Stimulated activated CD8-positive, alpha-beta memory T cell treated with anti-CD3 and anti-CD28 coated beads, Interleukin-2, amount 100 ng/mL, for 1 hour (primary cell): ENCODE data around the gene KLF15.

Source experiments
- DNase-seq, 2 donors: peaks; one replicate each; pipeline ENCODE4 v3.0.0-alpha.2; 2020; ENCODE audit warnings: low read depth in 2 of 2

KLF15 gene

DNA sequence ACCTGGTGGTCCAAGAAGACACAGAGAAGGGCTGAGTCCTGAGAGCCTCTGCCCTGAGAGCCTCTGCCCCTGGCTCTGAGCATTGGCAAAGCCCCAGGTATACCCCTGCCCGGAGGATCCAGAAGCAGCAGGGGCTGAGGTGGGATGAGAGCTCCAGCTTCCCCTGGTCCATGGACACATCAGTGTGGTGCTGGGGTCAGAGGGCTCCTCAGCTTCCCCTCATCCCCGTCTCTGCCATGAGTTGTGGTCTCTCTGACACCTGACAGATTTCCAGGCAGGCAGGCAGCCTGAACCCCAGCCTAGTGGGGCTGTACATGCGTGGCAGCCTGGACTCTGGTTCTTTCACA is 3.5 kb upstream of the KLF15 start:
- no peak for DNase-seq

DNA sequence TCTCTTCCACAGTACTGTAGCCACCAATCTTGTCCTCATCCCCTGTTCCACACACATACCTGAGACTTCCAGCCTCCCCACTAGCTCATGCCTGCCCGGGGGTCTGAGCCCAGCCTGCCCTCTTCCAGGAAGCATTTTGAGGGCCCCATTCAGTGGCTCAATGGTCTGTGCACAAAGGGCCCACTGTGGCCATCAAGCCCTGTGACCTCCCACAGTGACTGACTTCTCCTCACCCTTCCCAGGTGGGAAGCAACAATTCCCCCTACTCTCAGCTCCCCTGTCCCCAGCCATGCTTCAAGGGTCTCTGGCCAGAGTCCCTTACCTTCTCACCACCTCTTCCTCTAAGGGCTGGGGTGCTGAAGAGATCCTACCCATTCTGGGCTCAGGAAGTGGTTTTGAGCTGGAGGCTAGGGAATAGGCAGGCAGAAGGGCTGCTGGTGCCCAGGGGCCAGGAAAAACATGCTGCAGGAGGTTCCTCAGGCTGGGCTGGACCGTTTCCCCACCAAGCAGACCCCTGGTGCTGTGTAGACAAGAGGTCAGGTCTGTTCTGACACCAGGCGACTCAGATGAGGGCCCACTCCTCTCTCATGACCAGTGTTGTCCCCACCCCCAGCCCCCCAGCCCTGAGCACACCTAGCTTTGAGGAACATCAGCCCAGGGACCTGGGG is 3.0 kb upstream of the KLF15 start:
- DNase-seq = no peak

DNA sequence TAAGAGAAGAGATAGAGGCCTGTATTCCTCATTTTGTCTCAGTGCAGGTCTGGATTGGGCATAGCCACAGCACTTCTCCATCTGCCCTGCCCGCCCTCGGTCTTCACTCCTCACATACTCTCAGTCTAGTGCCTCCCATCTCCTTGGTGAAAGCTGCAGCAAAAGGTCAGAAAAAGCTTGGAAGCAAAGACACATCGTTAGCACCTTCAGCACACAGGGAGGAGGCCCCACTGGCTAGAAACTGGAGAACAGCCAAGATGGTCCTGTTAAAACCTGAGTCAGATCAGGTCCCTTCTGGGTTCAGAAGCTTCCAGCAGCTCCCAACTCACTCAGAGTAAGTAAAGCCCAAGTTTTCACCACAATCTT is 1.6 kb upstream of the KLF15 start:
- no peak for DNase-seq

DNA sequence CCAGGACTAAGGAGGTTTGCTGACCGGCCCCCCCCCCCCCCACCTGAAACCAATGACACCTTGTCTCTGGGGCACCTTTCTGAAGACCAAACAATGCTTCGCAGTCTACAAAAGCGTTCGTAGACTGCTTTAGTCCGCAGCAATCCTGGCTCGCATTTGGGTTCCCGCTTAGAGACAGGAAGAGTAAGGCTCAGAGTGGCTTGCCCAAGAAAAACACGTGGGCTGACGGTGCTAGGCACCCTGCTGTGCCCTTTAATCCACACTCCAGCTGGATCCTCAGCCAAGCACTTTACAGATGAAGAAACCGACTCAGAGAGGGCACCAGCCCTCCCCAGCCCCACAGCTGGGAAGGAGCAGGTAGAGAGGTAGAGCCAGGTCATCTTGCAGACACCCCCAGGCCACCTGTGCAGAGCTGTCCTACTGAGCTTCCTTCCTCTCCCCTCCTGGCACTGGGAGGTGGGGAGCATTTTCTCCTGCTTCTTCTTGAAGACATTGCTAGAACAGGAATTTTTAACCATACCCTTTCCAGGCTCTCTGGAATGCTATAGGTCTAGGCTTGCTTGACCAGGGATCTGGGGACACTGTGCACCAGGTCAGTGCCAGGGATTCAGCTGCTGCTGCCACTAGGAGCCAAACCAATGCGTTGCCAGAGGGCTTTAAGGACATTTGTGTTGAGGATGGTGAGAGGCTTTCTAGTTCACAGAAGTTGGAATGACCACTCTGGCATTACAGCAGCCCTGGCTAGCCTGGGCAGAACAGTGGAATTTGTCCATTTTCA is 1.0 kb upstream of the KLF15 start:
- no peak for DNase-seq

DNA sequence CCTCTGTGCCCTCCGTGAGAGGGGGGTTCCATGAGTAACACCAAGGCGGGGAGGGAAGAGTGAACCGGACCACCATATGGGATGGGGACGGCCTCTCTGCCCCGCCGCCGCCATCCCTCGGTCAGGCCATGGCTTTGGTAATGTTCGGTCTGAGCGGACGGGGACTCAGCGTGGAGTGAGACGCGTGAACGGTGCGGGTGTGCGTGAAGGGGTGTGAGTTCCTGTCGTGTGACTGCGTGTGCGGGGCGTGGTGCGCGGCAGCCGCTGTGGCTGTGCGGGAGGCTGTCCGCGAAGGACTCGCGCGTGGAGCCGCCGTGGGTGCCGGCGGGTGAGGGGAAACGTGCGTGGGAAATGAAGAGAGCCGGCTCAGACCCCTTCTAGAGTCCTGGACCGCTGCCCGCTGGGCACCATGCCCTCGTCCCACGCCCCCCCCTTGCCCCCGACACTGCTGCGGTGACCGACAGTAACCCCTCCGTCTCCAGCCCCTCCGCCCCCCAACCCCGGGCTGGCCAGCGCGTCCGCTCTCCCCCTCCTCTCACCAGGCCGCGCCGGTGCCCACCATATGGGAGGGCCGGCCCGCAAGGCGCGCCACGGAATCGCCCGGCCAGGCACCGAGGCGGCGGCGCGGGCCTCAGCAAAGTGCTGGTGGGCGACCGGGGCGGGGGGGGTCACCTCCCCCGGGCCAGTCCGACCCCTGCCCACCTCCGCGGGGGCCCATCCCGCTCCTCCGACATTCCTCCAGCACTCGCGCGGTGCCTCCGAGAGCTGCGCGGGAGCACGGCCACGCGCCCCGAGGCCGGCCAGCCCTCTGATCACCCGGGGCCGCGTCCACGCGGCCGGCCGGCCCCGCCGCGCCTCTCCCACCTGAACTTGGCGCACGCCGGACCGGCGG is 589 bp downstream of the KLF15 start:
- DNase-seq = no peak

DNA sequence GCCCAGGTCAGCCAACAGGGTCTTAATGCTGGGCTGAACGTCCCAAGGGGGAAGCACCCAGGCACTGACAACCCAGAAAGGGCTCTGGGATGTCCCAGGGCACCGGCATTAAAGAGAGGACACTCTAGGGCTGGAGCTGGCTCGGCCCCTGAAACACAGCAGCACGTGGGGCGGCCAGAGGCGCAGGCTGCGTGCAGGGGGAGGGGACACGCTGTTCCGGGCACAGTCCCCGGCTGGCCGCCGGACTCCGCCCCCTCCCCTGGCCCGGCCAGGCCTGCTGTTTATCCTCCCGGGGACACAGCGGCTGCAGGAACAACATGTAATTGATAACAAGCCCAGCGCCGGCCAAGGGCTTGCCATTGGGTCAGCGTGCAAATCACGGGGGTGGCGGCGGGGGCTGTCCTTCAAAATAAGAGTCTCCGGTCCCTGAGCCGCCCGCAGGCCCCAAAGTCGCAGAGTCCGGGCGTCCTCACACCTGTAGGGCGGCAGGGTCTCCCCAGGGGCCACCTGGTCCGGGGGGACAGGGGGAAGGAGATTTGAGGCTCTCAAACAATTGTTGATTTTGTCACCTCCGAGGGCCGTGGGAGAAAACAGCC is 1.3 kb downstream of the KLF15 start:
- DNase-seq = no peak

DNA sequence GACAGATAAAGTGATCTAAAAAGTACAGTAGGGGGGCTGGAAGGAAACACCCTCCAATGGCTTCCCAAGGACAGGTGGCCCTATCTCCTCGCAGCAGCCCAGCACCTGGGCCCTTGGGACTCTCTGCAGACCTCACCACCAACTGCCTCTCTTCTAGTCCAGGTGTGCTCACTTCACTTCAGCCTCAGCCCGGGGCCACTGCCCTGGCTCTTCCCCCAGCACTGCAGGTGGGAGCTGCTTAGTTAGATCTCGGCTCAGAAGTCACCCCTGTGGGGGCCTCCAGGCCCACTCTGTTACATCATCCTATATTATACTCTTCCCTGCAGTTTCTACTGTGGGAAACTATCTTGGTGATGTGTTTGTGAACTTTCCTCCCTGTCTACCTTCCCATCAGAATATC is 2.0 kb downstream of the KLF15 start:
- DNase-seq = no peak

DNA sequence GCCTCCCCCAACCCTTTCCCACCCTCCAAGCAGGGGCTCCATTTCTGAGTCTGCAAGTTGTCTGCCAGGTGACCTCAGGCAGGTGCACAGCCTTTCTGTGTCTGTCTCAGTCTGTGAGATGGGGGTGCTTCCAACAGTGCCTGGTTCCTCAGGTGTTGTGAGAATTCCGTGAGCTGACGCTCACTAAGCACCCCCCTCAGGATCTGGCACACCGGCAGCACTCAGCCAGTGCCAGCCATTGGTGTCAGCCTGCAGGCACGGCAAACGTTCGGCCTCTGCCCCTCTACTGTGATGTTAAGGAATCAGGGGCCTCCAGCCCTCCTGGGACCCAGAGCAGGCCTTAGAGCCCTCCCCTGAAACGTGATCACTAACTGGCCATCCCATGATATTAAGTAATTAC is 2.4 kb downstream of the KLF15 start:
- no peak for DNase-seq

DNA sequence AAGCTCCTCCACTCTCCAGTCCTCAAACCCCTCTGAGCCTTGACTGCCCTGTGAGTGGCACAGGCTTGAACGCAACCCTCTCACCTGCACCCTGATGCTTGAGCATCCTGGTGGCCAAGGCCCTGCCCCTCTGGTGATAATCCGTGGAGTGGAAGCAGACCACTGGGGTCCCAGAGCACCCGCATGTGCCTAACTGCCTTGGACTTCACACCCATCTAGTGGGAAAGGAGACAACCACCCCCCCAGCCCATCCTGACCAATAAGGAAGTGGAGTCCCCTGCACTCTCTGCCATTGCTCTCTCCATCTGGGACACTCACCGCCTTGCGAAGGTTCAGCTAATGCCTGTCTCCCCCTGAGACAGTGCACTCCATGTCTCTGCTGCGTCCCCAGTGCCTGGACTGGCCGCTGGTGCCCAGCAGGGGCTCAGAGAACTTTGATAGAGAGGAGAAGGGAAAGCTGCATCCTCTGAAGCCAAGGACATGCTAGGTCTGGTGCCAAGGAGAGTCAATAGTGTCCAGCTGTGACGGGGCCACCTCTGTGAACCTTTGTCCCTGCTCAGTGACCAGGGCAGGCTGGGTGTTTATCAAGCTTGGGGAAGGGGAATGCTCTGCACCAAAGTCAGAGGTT is 3.4 kb downstream of the KLF15 start:
- DNase-seq = no peak

DNA sequence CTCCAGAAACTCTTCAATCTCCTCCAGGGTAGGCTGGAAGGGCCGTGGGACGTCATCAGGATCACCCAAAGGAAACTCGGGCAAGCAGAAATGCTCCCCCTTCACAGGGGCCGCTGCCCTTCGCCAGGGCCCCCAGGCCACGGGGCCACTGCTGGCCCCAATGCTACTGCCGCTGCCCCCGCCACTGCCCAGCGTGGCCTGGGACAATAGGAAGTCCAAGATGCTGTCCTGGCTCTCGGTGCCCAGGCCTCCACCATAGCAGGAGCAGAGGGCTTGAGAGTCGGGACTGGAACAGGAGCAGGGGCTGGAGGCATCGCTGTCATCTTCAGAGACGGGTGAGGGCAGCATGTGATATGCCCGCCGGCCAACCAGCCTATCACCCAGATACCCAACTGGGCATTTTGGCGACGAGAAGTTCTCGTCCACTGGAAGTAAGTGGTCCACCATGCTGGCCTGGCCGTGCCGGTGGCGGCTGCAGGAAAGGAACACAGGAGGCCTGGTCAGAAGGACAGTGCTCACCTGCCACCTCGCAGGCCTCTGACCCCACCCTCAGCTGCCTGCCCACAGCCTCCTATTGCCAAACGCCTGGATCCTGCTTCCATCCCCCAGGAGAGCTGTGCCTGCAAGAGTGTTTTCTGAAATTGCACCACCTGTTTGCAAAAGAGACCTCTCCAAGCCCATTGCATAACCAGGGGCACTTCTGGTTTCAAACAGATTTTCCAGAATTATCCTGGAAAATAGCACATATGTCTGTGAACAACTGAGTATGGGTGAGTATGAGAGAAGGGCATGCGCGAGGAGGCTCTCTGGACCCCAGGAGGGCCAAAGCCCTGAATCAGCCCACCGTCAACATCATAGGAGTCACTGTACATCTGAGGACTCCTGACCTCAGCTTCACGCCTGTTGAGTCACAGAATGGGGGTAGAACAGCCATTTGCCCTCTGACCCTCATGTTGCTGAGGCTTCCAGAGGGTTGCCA is 4.4 kb downstream of the KLF15 start:
- no peak for DNase-seq

DNA sequence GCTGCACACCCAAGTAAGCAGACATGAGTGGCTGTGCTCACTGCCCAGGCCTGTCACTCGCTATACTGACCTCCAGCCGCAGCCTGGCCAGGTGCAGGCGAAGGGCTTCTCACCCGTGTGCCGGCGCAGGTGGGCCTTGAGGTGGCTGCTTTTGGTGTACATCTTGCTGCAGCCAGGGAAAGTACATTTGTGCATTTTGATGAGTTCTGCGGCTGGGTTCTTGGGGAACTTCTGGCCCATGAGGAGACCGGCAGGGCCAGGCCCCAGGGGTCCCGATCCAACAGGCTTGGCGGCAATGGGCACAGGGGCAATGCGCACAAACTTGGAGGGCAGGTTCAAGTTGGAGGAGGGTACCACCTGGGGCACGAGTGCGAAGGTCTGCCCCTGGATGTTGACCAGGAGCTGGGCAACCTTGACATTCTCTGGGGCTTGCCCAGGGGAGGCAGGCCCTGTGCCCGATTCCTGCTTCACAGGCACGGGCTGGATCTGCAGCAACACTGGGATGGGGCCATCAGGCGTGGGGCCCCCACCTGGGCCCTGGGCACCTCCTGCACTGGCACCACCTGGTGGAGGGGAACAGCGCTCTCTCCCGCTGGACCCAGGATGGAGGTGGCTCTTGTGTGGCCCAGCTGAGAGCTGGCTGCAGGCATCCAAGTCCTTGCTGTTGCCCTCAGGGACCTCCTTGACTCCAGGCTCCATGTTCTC is 5.3 kb downstream of the KLF15 start:
- no peak for DNase-seq

DNA sequence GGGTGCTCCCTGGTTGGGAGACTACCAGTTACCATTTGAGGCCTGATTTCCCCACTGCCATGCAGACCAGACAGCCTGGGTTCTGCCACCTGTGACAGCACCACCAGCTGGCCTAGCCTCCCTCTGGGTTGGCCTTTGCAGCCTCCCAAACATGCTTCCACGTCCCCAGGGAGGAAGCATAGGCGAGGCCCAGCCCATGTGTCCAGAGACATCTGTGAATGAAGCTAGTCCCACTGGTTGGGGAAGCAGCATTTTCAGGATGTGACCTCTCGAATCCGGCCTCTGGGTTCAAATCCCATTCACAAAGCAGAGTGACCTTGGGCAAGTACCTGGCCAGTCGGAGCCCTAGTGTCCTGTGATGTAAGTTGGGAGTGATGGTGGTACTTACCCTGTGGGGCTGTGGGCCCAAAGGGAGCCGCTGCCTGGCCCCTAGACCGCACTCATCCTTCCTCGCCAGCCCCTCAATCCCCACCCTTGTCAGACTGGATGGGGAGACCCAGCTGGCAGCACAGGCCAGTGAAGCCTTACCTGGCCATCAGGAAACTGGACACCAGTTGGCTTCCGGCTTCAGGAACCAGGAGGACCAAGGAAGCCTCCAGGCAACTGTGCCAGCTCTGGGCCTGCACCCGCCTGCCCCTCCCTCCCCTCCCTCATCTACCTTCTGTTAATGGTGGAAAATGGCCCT is 6.0 kb downstream of the KLF15 start:
- DNase-seq = no peak

DNA sequence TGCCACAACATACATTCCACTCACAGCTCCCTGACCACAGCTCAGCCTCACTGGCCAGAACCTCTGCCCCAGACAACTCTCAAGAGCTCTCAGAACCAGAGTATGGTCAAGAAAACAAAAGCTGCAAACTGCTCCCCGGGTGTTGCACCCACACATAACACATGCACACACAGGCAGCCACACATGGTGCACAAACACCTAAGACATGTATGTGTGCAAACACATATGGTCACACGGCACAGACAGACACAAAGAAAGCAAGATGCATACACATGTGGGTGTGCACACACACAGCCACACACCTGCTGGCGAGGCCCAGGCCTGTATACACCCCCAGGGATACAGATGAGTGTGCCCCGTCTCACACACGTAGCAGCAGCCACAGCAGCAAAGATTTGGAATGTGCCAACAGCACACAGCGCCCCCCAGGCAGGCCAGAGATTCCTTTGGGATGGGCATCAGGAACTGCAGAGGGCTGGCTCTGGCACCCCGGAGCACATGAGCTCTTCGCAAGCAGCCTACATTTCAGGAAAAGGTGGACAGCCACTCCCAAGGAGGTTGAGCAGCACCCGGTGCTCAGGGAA is 6.6 kb downstream of the KLF15 start:
- no peak for DNase-seq

DNA sequence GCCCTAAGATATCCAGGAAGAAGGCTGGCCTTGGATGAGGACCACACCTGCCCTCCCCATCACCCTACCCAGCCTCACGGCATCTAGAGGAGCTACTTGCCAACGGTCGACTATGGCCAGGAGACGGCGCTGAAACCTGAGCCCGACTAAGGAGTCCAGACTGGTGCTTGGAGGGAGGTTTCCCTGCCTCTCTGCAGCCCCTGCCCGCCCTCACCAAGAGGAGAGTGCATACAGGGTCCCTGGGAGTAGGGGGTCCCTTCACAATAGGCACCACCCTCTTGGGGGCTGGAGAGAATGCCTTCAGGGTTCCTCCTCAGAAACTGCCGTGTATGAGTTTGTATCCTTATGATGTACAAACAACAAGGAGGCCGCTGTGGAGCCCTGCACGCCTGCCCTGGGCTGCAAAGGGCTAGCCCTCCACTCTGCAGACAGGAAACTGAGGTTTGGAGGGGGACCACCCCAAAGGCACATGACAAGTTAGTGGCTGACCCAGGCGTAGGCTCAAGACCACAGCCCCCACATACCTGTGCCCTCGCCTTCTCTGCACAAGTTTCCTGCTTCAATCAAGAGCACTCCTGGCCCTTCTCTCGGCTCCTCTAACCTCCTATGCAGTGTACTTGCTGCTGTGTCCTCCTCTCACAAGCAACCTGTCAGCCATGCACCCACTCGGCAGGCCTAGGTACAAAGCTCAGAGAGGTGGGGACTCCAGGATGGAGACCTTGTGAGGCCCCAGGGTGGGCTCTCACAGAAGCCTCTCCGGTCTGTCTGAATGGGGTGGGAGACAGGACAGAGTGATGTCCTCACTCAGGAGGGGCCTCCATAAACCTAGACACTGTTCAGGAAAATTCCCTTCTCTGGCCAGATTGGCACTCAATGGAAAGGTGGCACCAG is 7.4 kb downstream of the KLF15 start:
- no peak for DNase-seq

DNA sequence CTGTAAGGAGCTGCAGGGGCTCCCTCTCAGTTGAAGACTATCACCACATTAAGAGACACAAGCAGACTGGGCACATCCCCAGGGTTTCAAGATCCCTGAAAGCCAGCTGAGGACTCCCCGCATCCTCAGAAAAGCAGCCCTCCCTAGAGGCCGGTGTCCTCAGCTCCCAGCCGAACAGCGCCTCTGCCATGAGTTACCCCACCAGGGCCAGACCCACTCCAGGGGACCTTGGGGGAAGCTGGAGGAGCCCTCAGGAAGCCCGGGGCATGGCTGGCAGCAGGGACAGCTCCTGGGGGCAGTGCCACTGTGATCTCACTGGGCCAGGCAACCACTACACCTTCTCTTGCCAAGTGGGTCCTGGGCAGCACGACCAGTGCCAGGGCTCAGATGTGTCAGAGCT is 8.1 kb downstream of the KLF15 start:
- no peak for DNase-seq

DNA sequence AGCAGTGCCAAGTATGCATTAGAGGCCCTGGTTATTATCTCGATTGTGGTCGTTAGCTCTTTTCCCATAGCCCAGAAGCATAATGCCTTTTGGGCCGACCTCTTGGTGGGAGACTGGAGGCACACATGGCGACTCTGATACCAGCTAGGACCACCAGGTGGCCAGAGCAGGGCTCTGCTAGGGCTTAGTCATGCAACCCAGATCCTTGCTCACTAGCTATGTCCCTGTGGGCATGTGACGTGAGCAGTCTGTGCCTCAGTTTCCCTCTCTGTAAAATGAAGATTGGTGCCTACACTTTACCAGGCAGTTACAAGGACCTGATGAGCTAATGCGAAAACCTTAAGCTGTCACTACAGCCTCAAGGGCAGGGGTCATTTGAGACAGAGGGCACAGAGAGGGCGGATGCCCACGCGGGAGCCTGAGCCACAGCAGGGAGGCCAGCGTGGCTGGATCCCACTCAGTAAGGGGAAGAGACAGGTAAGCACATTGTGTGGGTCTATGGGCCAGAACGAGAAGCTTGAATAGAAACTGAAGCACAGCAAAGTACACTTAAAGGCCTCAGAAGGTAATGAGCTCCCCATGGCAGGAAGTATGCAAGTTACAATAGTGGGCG is 8.8 kb downstream of the KLF15 start:
- no peak for DNase-seq

DNA sequence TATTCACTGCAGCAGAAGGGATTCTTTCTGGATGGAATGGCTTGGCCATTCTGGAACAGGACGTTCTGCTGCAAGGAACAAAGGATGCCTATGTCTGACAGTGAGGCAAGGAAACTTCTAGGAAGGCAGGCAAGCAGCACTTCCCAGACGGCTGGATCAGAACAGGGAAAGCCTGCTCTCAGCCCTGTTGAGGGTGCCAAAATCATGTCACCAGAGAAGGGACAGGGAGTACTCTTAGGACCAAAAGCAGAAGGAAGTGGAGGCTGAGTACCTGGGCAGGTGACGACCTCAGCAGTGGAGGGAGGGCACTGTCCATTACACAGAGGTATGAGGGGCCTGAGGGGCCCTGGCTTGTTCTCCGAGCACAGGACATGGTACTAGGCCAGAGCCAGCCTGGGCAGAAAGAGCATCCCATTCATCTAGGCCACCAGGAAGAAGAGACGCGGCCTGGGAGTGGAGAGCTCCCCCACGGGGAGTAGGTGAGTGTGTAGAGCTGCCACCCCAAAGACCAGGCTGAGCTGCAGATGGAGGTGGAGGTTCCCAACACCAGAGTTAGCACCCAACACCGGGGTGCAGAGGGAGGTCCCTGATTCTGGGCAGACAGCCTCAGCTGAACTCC is 9.6 kb downstream of the KLF15 start:
- DNase-seq = no peak
